Hepatocyte (in vitro differentiated cells): ENCODE measurements around the gene RBPMS2. TPM values are rescaled to one million over a fixed set of nuclear protein-coding genes. Genes with fewer than 3 reads are reported as not detected.
"Not testable (repeated sequence)": the region's sequence is repeated elsewhere in the genome, so short reads cannot be mapped to it uniquely, and the experiment has no call there.

Experiments
- DNase-seq: peaks from one replicate; pipeline ENCODE4 v3.0.0-alpha.2; 2016; ENCODE audit warnings: low spot score
- H2AFZ ChIP-seq: fragments of 200-600 bp; sonication (generic); 2 replicates; pipeline ENCODE4 v1.6.0; 2016; ENCODE audit warnings: antibody characterized with exemption, mild to moderate bottlenecking
- H3K27ac ChIP-seq: fragments of 200-600 bp; sonication (generic); 2 replicates; pipeline ENCODE4 v1.5.1; 2016; ENCODE audit warnings: mild to moderate bottlenecking
- H3K27me3 ChIP-seq: fragments of 200-600 bp; sonication (generic); 2 replicates; pipeline ENCODE4 v1.6.1; 2016
- H3K36me3 ChIP-seq: fragments of 200-600 bp; sonication (generic); replicated peaks from 2 replicates; pipeline ENCODE4 v1.5.1; 2016; ENCODE audit warnings: low read depth; ENCODE audit not compliant: insufficient read depth
- H3K4me1 ChIP-seq: fragments of 200-600 bp; sonication (generic); 2 replicates; pipeline ENCODE4 v1.5.1; 2016; ENCODE audit warnings: mild to moderate bottlenecking, moderate library complexity; ENCODE audit not compliant: insufficient read depth
- H3K4me2 ChIP-seq: fragments of 200-600 bp; sonication (generic); 2 replicates; pipeline ENCODE4 v1.6.0; 2016
- H3K4me3 ChIP-seq: fragments of 200-600 bp; sonication (generic); 2 replicates; pipeline ENCODE4 v1.5.1; 2016; ENCODE audit warnings: mild to moderate bottlenecking
- H3K79me2 ChIP-seq: fragments of 200-600 bp; sonication (generic); 2 replicates; pipeline ENCODE4 v1.6.0; 2017; ENCODE audit warnings: mild to moderate bottlenecking
- H3K9me2 ChIP-seq: fragments of 200-600 bp; sonication (generic); replicated peaks from 2 replicates; pipeline ENCODE4 v1.6.0; 2017; ENCODE audit warnings: mild to moderate bottlenecking; ENCODE audit not compliant: insufficient read depth
- H3K9me3 ChIP-seq: fragments of 200-600 bp; sonication (generic); 2 replicates; pipeline ENCODE4 v1.5.1; 2016; ENCODE audit warnings: low read depth, mild to moderate bottlenecking
- H4K20me1 ChIP-seq: fragments of 200-600 bp; sonication (generic); 2 replicates; pipeline ENCODE4 v1.6.0; 2016; ENCODE audit warnings: mild to moderate bottlenecking; ENCODE audit not compliant: insufficient read depth, poor library complexity, severe bottlenecking
- EZH2 ChIP-seq: fragments of 200-600 bp; sonication (generic); IDR thresholded peaks from 2 replicates; pipeline ENCODE4 v1.6.1; 2016; ENCODE audit warnings: antibody characterized with exemption, mild to moderate bottlenecking, borderline replicate concordance
- EZH2phosphoT487 ChIP-seq: fragments of 200-600 bp; sonication (generic); IDR thresholded peaks from one replicate; pipeline ENCODE4 v1.6.1; 2018; ENCODE audit warnings: antibody characterized with exemption, mild to moderate bottlenecking, low read depth, moderate library complexity; ENCODE audit not compliant: unreplicated experiment, severe bottlenecking
- WGBS: methylation state at CpG from one replicate; pipeline ENCODE4 v1.1.6; 2016; ENCODE audit warnings: low lambda C conversion rate; ENCODE audit errors: missing lambda C conversion rate; 5-methylcytosine and 5-hydroxymethylcytosine counted together
- polyA plus RNA-seq: library from polyadenylated mRNA; unstranded; fragments of >200 nt; fragmentation: Nextera tagmentation; extraction: Ambion mirVana; gene quantifications from 2 replicates; pipeline ENCODE4 v1.2.1, GENCODE V29; 2016
- total RNA-seq: library from RNA; depleted of rRNA; stranded (reverse); fragments of >200 nt; gene quantifications from 2 replicates; pipeline ENCODE4 v1.2.3, GENCODE V29; 2014
- TF ChIP-seq, protein P1 (sequence below): fragments of 200-600 bp; sonication (generic); IDR thresholded peaks from 2 replicates; pipeline ENCODE4 v1.5.1; 2016; ENCODE audit warnings: antibody characterized with exemption, mild to moderate bottlenecking; ENCODE audit not compliant: poor library complexity

The RBPMS2 gene
- total and polyA plus RNA-seq, 2 experiments from 2014 or later: 0.27 to 18.0 TPM

DNA sequence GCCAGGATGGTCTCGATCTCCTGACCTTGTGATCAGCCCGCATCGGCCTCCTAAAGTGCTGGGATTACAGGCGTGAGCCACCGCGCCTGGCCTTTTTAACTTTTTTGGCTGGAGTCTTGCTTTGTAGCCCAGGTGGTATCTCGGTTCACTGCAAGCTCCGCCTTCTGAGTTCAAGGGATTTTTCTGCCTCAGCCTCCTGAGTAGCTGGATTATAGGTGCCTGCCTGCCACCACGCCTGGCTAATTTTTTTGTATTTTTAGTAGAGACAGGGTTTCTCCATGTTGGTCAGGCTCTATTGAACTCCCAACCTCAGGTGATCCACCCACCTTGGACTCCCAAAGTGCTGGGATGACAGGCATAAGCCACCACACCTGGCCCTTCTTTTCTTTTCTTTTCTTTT lies 20.5 kb upstream of the RBPMS2 start:
- WGBS: 86% methylated on average over 9 of the region's 9 CpGs
- H4K20me1 ChIP-seq, H3K9me2 ChIP-seq, H3K27me3 ChIP-seq, H3K9me3 ChIP-seq, DNase-seq, H3K4me3 ChIP-seq, H2AFZ ChIP-seq, H3K4me1 ChIP-seq, H3K36me3 ChIP-seq, H3K4me2 ChIP-seq, H3K27ac ChIP-seq, H3K79me2 ChIP-seq: not testable (repeated sequence)

DNA sequence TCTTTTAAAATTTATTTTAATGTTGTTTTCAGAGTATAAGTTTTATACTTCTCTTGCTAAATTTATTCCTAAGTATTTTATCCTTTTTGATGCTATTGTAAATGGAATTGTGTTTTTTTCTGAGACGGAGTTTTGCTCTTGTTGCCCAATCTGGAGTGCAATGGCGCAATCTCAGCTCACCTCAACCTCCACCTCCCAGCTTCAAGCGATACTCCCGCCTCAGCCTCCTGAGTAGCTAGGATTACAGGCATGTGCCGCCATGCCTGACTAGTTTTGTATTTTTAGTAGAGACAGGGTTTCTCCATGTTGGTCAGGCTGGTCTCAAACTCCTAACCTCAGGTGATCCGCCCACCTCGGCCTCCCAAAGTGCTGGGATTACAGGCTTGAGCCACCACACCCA lies 19.9 kb upstream of the RBPMS2 start:
- not testable (repeated sequence) for H3K36me3 ChIP-seq, H3K27ac ChIP-seq, H3K79me2 ChIP-seq, H3K9me2 ChIP-seq, H4K20me1 ChIP-seq, H3K9me3 ChIP-seq, H3K4me1 ChIP-seq, H3K4me3 ChIP-seq, H2AFZ ChIP-seq, H3K27me3 ChIP-seq, H3K4me2 ChIP-seq, DNase-seq
- 97% methylated on average over 7 of the region's 7 CpGs for WGBS

DNA sequence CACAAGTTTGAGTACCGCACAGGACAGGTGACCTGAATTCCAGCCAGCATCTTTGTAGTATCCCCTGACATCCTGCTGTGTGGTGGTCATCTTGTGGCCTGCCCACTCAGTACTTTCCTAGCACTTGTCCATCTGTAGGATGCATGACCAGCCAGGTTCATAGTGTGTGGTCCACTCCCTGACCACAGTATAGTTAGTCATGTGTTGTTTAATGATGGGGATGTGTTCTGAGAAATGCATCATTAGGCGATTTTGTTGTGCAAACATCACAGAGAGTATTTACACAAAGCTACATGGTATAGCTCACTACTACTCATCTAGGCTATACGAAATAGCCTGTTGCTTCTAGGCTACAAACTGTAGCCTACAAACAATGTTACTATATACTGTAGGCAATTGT lies 16.9 kb upstream of the RBPMS2 start:
- no peaks in the 10 kb centered on the region for H3K27me3 ChIP-seq
- no peaks in the 10 kb centered on the region for H3K9me3 ChIP-seq
- H3K27ac ChIP-seq: no peak overlapping the region
- no peaks in the 10 kb centered on the region for H3K4me1 ChIP-seq
- H3K36me3 ChIP-seq: no peaks in the 10 kb centered on the region
- TF ChIP-seq EZH2 (no peak), EZH2phosphoT487 (no peak)
- TF ChIP-seq, protein P1, sequence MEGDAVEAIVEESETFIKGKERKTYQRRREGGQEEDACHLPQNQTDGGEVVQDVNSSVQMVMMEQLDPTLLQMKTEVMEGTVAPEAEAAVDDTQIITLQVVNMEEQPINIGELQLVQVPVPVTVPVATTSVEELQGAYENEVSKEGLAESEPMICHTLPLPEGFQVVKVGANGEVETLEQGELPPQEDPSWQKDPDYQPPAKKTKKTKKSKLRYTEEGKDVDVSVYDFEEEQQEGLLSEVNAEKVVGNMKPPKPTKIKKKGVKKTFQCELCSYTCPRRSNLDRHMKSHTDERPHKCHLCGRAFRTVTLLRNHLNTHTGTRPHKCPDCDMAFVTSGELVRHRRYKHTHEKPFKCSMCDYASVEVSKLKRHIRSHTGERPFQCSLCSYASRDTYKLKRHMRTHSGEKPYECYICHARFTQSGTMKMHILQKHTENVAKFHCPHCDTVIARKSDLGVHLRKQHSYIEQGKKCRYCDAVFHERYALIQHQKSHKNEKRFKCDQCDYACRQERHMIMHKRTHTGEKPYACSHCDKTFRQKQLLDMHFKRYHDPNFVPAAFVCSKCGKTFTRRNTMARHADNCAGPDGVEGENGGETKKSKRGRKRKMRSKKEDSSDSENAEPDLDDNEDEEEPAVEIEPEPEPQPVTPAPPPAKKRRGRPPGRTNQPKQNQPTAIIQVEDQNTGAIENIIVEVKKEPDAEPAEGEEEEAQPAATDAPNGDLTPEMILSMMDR: no peak
- H2AFZ ChIP-seq: no peak overlapping the region
- no peaks in the 10 kb centered on the region for H3K79me2 ChIP-seq
- H3K4me3 ChIP-seq: no peak overlapping the region
- no peaks in the 10 kb centered on the region for H4K20me1 ChIP-seq
- DNase-seq: no peak
- H3K9me2 ChIP-seq: no peaks in the 10 kb centered on the region
- H3K4me2 ChIP-seq: no peak overlapping the region
- WGBS: 83% methylated on average over 3 of the region's 3 CpGs

DNA sequence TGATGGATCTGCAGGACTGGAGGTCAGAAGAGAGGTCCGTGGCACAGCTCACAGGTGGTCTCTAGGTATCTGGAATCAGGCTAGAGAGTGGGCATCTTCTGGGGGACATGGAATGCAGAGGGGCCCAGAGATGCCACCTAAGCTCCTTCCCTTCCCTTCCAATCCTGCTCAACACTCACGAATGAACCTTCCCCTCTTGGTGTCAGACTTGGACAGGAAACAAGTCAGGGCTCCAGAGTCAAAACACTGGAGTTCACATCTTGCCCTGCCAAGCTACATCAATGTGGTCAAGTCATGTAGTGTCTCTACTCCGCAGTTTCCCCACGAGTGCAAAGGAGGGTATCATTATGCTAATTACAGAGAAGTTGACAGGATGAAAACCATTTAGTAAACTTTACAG lies 16.0 kb upstream of the RBPMS2 start:
- H3K4me2 ChIP-seq: no peak overlapping the region
- no peak overlapping the region for H3K4me3 ChIP-seq
- H3K27me3 ChIP-seq: no peaks in the 10 kb centered on the region
- WGBS: 49% methylated on average over 4 of the region's 4 CpGs
- no peaks in the 10 kb centered on the region for H3K9me3 ChIP-seq
- no peaks in the 10 kb centered on the region for H3K4me1 ChIP-seq
- no peaks in the 10 kb centered on the region for H3K36me3 ChIP-seq
- no peak overlapping the region for H3K27ac ChIP-seq
- TF ChIP-seq EZH2phosphoT487 (no peak), EZH2 (no peak)
- TF ChIP-seq, protein P1: no peak
- H4K20me1 ChIP-seq: no peaks in the 10 kb centered on the region
- H2AFZ ChIP-seq: no peak overlapping the region
- H3K79me2 ChIP-seq: no peaks in the 10 kb centered on the region
- no peaks in the 10 kb centered on the region for H3K9me2 ChIP-seq
- no peak for DNase-seq

DNA sequence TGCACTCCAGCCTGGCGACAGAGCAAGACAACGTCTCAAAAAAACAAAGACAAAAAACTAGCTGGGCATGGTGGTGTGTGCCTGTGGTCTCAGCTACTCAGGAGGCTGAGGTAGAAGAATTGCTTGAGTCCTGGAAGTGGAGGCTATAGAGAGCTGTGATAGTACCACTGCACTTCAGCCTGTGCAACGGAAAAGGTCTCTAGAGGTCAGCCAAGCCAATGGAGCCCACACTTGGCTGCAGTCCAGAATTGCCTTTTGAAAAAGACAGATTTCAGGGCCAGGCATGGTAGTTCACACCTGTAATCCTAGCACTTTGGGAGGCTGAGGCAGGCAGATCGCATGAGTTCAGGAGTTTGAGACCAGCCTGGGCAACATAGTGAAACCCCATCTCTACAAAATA lies 8.4 kb upstream of the RBPMS2 start:
- no peaks in the 10 kb centered on the region for H3K9me2 ChIP-seq
- H3K9me3 ChIP-seq: no peaks in the 10 kb centered on the region
- DNase-seq: no peak
- no peak overlapping the region for H2AFZ ChIP-seq
- no peaks in the 10 kb centered on the region for H3K4me1 ChIP-seq
- TF ChIP-seq EZH2phosphoT487: no peak
- TF ChIP-seq, protein P1: no peak
- no peak for TF ChIP-seq EZH2
- 91% methylated on average over 4 of the region's 4 CpGs for WGBS
- H3K4me3 ChIP-seq: no peak overlapping the region
- H3K27ac ChIP-seq: no peak overlapping the region
- no peaks in the 10 kb centered on the region for H3K79me2 ChIP-seq
- no peaks in the 10 kb centered on the region for H4K20me1 ChIP-seq
- no peaks in the 10 kb centered on the region for H3K27me3 ChIP-seq
- no peak overlapping the region for H3K4me2 ChIP-seq
- no peaks in the 10 kb centered on the region for H3K36me3 ChIP-seq
